ENCODE results near the gene ZNF710.

GRCh38 chr15:90101969-90102890 lies 101.1 kb downstream of the ZNF710 start, which contains the start of gene IDH2:
- no peak for TF ChIP-seq CTCF (IDR thresholded peaks at IDR 0.05; ENCODE audit: borderline replicate concordance, extremely low read depth, low read length, poor library complexity, severe bottlenecking)
- TF ChIP-seq EZH2 (IDR thresholded peaks at IDR 0.05; ENCODE audit: borderline replicate concordance, low read depth, low read length, severe bottlenecking), result no peak

Measured in DND-41 (cell line).